ENCODE measurements around the gene SPON1.

DNA sequence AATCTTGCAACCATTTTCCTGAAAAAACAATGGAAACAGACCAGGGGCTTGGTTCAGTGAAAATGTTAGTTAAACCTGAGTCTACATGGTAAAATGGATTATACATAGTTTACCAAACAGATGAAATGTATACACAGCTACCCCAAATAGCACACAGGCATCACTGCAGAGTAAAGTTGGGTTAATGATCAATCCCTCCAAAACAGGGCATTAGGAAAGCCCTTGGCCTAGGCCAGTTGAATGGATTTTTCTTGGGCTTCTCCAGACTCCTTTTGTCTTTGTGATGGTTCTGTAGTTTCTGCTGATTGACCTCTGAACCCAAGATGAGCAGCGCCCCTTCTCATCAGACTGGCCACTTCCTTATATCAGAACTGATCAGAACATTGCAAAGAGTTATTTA is 222.9 kb downstream of the SPON1 start:
- TF ChIP-seq, protein P1, sequence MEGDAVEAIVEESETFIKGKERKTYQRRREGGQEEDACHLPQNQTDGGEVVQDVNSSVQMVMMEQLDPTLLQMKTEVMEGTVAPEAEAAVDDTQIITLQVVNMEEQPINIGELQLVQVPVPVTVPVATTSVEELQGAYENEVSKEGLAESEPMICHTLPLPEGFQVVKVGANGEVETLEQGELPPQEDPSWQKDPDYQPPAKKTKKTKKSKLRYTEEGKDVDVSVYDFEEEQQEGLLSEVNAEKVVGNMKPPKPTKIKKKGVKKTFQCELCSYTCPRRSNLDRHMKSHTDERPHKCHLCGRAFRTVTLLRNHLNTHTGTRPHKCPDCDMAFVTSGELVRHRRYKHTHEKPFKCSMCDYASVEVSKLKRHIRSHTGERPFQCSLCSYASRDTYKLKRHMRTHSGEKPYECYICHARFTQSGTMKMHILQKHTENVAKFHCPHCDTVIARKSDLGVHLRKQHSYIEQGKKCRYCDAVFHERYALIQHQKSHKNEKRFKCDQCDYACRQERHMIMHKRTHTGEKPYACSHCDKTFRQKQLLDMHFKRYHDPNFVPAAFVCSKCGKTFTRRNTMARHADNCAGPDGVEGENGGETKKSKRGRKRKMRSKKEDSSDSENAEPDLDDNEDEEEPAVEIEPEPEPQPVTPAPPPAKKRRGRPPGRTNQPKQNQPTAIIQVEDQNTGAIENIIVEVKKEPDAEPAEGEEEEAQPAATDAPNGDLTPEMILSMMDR (IDR thresholded peaks at IDR 0.05; ENCODE audit: low read length): no peak
- no peak for TF ChIP-seq EZH2 (optimal IDR thresholded peaks at IDR 0.05; ENCODE audit: low read depth, low read length)
